Measurements from ENCODE around the gene PALM.

- TF ChIP-seq CTCF (optimal IDR thresholded peaks at IDR 0.05 in 1 of 3, IDR thresholded peaks at IDR 0.05 in 1 of 3, conservative IDR thresholded peaks at IDR 0.05 in 1 of 3; ENCODE audit: extremely low read depth in 1 of 3, insufficient read depth in 2 of 3, low read length in 3 of 3) (peak; percentile 80 to 97 (median 91)), EZH2 (IDR thresholded peaks at IDR 0.05; ENCODE audit: low read length) (no peak)
Observed at GRCh38 chr19:664913-665443, 43.8 kb upstream of the PALM start.
